Hepatocyte (in vitro differentiated cells): Measurements from ENCODE around the gene APOH.

Source experiments
- CTCF ChIP-seq: fragments of 200-600 bp; sonication (generic); IDR thresholded peaks from 2 replicates; pipeline ENCODE4 v1.5.1; 2016; ENCODE audit warnings: antibody characterized with exemption, mild to moderate bottlenecking; ENCODE audit not compliant: poor library complexity
- EZH2phosphoT487 ChIP-seq: fragments of 200-600 bp; sonication (generic); IDR thresholded peaks from one replicate; pipeline ENCODE4 v1.6.1; 2018; ENCODE audit warnings: antibody characterized with exemption, mild to moderate bottlenecking, low read depth, moderate library complexity; ENCODE audit not compliant: unreplicated experiment, severe bottlenecking

- TF ChIP-seq CTCF (no peak), EZH2phosphoT487 (no peak)
Measured at GRCh38 chr17:66172691-66173223, 56.5 kb downstream of the APOH start.
